HG03469 (cell line): Measurements from ENCODE around the gene RBM39.
"Not testable (repeated sequence)": the region's sequence is repeated elsewhere in the genome, so short reads cannot be mapped to it uniquely, and the experiment has no call there.

Experiments used
- ATAC-seq: cut with Tn5 transposase; IDR thresholded peaks from one replicate; pipeline ENCODE4 v1.9.1; 2021; ENCODE audit warnings: mild to moderate bottlenecking, moderate library complexity, moderate number of reproducible peaks; ENCODE audit not compliant: unreplicated experiment

Gene RBM39

DNA sequence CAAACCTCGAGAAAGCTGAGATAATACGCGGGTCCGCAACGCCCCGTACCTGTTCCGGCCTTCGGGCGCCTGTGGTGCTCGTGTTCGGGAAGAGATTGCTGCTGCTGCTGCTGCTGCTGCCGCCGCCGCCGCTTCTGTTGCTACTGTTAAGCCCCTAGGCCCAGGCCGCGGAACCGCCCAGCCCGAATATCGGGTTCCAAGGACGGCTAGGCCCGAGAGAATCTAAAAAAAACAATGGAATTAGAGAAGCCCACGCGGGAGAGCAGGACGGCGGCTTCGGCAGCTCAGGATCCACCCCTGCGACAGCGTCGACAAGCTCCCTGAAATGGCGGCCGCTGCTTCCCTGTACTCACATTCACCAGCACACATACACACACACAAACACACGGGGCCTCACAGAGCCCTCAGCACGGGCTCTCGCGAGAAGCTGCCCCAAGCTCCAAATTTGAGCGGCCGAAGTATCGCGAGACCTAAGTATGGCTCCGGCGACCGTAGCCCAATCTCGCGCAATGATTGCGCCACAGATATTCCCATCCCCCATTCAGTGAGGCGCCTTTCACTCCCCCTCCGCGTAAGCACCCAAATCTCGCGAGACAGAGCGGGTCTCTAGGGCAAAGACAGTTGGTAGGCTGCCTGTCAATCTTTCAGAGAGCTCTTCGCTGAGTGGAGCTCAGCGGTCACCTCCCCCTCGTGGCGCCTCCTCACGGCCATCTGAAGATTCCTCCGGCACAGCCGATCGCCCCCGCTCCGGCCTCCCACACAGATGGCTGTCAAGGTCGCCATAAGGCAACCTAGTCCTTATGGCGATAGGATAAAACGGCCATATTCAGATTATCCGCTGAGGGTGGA, at the start of gene RBM39:
Gene RBM39, minus strand, starts transcription at position 369 of the 849 bp plus-strand sequence. CDS start 1,386 bp downstream, outside the sequence.
- peak; percentile 73 for ATAC-seq

- no peak for ATAC-seq
Measured at GRCh38 chr20:35791821-35792220, 49.8 kb upstream of the RBM39 start.

DNA sequence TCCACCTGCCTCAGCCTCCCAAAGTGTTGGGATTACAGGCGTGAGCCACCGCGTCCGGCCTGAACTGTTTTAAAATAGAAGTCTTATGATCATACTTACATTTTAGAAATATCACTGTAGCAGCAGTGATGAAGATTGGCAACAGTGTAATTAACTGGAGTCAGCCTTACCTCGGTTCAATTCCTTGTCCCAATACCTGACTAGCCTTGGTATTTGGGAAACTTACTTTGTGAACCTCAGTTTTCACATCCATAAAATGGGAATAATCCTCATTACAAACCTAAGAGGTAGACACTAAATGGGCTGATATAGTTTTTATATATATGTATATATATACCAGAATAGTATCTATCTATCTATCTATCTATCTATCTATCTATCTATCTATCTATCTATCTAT, 49.0 kb upstream of the RBM39 start:
- no peak for ATAC-seq

GRCh38 chr20:35788796-35789195, 46.7 kb upstream of the RBM39 start:
- ATAC-seq, result no peak

GRCh38 chr20:35785541-35785940, 43.5 kb upstream of the RBM39 start:
- ATAC-seq, result not testable (repeated sequence)

GRCh38 chr20:35783811-35784210, 41.8 kb upstream of the RBM39 start:
- ATAC-seq, result not testable (repeated sequence)

DNA sequence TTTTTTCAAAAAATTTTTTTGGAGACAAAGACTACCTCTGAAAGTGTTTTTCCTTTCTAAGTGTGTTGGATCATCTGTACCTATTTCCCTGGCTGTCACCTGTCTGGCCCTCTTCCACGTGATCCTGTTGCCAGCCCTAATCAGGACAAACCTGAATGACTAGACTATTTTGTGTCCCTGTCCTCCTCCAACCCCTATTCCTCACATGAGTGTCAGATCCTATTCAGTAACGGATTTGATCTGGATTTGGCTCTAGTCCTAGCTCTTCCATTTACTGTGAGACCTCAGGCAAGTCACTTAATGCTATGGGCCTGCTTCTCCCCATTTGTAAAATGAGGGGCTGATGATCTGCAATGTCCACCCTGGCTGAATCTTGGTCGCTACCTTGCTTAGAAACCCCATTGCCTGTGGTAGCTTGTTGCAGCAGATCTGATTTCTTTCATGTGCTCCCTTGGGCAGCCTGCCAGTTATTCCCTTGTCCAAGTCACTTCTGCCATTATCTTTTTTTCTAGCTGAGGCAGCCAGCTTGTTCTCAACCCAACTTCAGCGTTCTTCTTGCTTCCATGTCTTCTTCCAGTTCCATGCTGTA, 34.5 kb upstream of the RBM39 start:
- no peak for ATAC-seq

GRCh38 chr20:35774391-35774790, 32.3 kb upstream of the RBM39 start:
- ATAC-seq, result no peak

- no peak for ATAC-seq
Measured at GRCh38 chr20:35773154-35773751, 31.2 kb upstream of the RBM39 start.

GRCh38 chr20:35772563-35773058, 30.6 kb upstream of the RBM39 start:
- ATAC-seq, result no peak

- ATAC-seq, result peak; percentile 43
Measured at GRCh38 chr20:35771689-35772562, 29.9 kb upstream of the RBM39 start, which contains the start of gene PHF20. Gene PHF20, plus strand, starts transcription at chr20:35772015. Its CDS starts 29,508 bp downstream, at chr20:35801523.

- ATAC-seq, result no peak
Measured at GRCh38 chr20:35771367-35771688, 29.3 kb upstream of the RBM39 start.

- no peak for ATAC-seq
Measured at GRCh38 chr20:35768731-35769664, 26.9 kb upstream of the RBM39 start.

DNA sequence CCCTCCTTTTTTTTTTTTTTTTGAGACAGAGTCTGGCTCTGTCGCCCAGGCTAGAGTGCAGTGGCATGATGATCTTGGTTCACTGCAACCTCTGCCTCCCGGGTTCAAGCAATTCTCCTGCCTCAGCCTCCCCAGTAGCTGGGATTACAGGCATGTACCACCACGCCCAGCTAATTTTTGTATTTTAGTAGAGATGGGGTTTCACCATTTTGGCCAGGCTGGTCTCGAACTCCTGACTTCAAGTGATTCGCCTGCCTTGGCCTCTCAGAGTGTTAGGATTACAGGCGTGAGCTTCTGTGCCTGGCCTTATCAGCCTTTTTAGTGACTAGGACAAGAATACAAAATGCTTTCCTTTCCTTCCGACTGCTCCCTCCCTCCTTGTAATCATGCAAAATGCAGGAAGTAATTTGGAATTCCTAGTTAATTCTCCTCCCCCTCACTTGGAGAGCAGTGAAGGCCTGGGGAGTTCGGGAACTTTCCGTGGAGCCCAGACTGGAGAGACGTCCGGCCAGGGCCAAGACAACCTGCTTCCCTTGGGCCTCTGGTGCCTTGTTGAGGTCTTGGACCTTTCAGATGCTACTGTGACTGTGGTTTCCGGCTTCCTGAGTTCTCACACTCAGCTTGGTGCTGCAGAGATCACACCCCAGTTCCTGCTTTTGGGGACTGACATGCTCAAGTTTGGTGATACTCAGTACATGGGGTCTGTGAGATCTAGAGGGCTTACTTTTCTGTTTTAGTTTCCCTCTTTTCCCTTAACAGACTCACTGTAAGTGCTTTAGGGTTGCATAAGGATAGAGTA, 25.8 kb upstream of the RBM39 start:
- ATAC-seq, result peak; percentile 52

GRCh38 chr20:35766843-35767242, 24.8 kb upstream of the RBM39 start:
- ATAC-seq, result no peak

- ATAC-seq, result not testable (repeated sequence)
Measured at GRCh38 chr20:35764936-35765335, 22.9 kb upstream of the RBM39 start.

GRCh38 chr20:35762461-35762860, 20.4 kb upstream of the RBM39 start:
- no peak for ATAC-seq

- not testable (repeated sequence) for ATAC-seq
Measured at GRCh38 chr20:35761548-35761947, 19.5 kb upstream of the RBM39 start.
